Astrocyte of the spinal cord (primary cell): Measurements from ENCODE around the gene NGF.

Experiments
- DNase-seq: peaks from one replicate; pipeline ENCODE4 v3.0.0; 2011; ENCODE audit warnings: low read depth, low spot score
- H3K4me3 ChIP-seq: 2 replicates; pipeline ENCODE4 v1.5.1; 2011; ENCODE audit warnings: low read depth, mild to moderate bottlenecking, low read length, moderate library complexity
- in situ Hi-C: cut with HindIII; loops from 2 replicates; pipeline ENCODE4 v1.10.0; 2017; ENCODE audit warnings: low sequenced_read_pairs
- TF ChIP-seq, protein P1 (sequence below): IDR thresholded peaks from 2 replicates; pipeline ENCODE4 v1.5.1; 2012; ENCODE audit warnings: low read depth, mild to moderate bottlenecking, low read length, inconsistent platforms

NGF gene

DNA sequence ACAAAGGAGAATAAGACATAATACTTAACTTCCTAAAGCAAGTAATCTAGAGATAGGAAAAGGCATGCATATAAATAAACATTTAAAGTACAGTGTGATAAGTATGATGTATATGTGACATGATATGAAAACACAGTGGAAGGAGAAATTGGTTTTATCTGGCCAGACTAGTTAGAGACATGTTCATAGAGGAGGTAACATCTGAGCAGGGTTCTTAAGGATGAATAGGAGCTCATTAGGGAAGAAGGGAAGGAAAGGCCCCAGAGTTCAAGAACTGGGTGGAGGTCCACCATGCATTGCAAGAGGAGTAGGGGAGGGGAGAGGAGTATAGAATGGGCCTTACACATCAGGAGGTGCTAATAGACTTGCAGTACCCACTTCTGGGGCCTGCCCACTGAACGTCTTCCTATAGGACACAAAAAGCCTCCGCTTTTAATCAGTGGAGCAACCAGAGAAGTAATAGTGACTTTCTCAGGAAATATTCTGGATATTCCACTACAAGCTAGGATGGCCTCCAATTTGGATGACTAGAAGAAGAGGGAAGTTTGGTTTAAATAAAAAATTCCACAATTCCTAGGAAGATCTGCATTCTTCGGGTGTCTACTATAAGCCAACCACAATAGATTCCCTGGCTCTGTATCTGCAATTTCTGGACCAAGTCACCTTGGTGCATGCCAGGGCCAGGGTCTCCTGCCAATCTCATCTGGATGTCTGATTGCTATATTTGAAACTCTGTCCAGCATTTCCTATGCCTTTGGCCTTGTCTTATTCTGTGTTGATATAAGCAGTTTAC, 41.9 kb downstream of the NGF start:
- TF ChIP-seq, protein P1, sequence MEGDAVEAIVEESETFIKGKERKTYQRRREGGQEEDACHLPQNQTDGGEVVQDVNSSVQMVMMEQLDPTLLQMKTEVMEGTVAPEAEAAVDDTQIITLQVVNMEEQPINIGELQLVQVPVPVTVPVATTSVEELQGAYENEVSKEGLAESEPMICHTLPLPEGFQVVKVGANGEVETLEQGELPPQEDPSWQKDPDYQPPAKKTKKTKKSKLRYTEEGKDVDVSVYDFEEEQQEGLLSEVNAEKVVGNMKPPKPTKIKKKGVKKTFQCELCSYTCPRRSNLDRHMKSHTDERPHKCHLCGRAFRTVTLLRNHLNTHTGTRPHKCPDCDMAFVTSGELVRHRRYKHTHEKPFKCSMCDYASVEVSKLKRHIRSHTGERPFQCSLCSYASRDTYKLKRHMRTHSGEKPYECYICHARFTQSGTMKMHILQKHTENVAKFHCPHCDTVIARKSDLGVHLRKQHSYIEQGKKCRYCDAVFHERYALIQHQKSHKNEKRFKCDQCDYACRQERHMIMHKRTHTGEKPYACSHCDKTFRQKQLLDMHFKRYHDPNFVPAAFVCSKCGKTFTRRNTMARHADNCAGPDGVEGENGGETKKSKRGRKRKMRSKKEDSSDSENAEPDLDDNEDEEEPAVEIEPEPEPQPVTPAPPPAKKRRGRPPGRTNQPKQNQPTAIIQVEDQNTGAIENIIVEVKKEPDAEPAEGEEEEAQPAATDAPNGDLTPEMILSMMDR, result no peak
- no peak for DNase-seq
- in situ Hi-C loops, result no loop called here
- no peak overlapping the region for H3K4me3 ChIP-seq

- no peak for DNase-seq
- no peak overlapping the region for H3K4me3 ChIP-seq
- in situ Hi-C loops, result no loop called here
- TF ChIP-seq, protein P1, result no peak
These were observed 44.1 kb downstream of the NGF start for GRCh38 chr1:115293899-115294298.

- in situ Hi-C loops, result no loop called here
These were observed 45.0 kb downstream of the NGF start for GRCh38 chr1:115293006-115293405.

GRCh38 chr1:115291741-115292140, 46.3 kb downstream of the NGF start:
- DNase-seq, result peak; percentile 32
- in situ Hi-C loops, result no loop called here
- TF ChIP-seq, protein P1, result no peak
- no peak overlapping the region for H3K4me3 ChIP-seq

More at GRCh38 chr1:115293006-115293405, 45.0 kb downstream of the NGF start:
- TF ChIP-seq, protein P1, result no peak
- DNase-seq, result no peak
- no peak overlapping the region for H3K4me3 ChIP-seq

DNA sequence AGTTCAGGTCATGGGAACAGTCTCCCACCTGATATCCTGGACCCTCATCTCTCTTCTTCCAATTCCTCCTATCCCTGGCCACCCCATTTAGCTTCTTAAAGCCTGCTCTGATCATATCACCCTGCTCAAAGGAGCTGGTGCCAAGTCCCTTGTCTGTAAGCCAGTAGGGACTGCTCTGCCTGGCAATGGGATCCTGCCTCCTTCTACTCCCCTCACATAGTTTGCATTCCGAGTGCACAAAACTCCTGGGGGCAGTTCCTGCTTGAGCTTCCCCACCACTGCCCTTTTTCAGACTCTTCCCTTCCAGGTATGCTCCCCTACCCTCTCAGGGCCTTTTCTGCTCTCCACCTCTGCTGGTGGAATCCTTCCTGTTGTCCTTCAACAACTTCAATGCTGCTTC, 48.1 kb downstream of the NGF start:
- TF ChIP-seq, protein P1, result no peak
- in situ Hi-C loops, result no loop called here
- no peak for DNase-seq
- H3K4me3 ChIP-seq, result no peak overlapping the region

- no peak overlapping the region for H3K4me3 ChIP-seq
- peak; percentile 24 for DNase-seq
- TF ChIP-seq, protein P1, result no peak
- in situ Hi-C loops, result no loop called here
These were observed 49.4 kb downstream of the NGF start for GRCh38 chr1:115288591-115289198.
